IMR-90 (cell line): ENCODE data around the gene ACYP2. TPM values are rescaled to one million over a fixed set of nuclear protein-coding genes. Genes with fewer than 3 reads are reported as not detected.

Experiments used
- ATAC-seq: fragments of 200-7000 bp; cut with Tn5 transposase; 2 replicates; pipeline ENCODE4 v1.9.1; 2020; ENCODE audit warnings: low read depth, mild to moderate bottlenecking, moderate library complexity
- BruUV-seq: library from RNA; stranded (reverse); fragments of 400-500 nt; replicated peaks from 2 replicates; lab custom pipeline; 2021; lab: Mats Ljungman, UMichigan
- CTCF ChIA-PET: fragments of 300-600 bp; formaldehyde crosslinking; extraction: SDS; loops from one replicate; lab custom pipeline; 2021; ENCODE audit warnings: antibody characterized with exemption; lab: Yijun Ruan, JAX
- POLR2A ChIA-PET: fragments of 300-600 bp; sonication (Branson Sonifier 250); formaldehyde crosslinking; loops from one replicate; lab custom pipeline; 2022; ENCODE audit warnings: antibody characterized with exemption; ENCODE audit not compliant: unreplicated experiment; lab: Charles Lee
- DNase-seq: peaks from one replicate; pipeline ENCODE4 v3.0.0; 2013
- H2AFZ ChIP-seq: replicated peaks from 2 replicates; pipeline ENCODE3; 2013; ENCODE audit warnings: low read length, mild to moderate bottlenecking; ENCODE audit not compliant: poor library complexity
- H2AK5ac ChIP-seq: 2 replicates; pipeline ENCODE4 v1.6.1; 2013; ENCODE audit warnings: low read depth, low read length, inconsistent platforms
- H2AK9ac ChIP-seq: replicated peaks from 2 replicates; pipeline ENCODE3; 2013; ENCODE audit warnings: mild to moderate bottlenecking, low read depth, low read length, moderate library complexity; ENCODE audit not compliant: poor library complexity
- H2BK120ac ChIP-seq: 2 replicates; pipeline ENCODE4 v1.6.1; 2013; ENCODE audit warnings: low read depth, low read length, inconsistent platforms
- H2BK15ac ChIP-seq: 3 replicates; pipeline ENCODE4 v1.6.1; 2013; ENCODE audit warnings: low read depth, low read length, inconsistent platforms
- H2BK20ac ChIP-seq: 2 replicates; pipeline ENCODE4 v1.6.1; 2013; ENCODE audit warnings: low read depth, mild to moderate bottlenecking, inconsistent platforms, low read length, moderate library complexity
- H2BK5ac ChIP-seq: 2 replicates; pipeline ENCODE4 v1.6.1; 2013; ENCODE audit warnings: mild to moderate bottlenecking, low read depth, low read length, inconsistent platforms; ENCODE audit not compliant: poor library complexity, severe bottlenecking
- H3K14ac ChIP-seq: replicated peaks from 2 replicates; pipeline ENCODE4 v1.6.1; 2013; ENCODE audit warnings: low read depth, low read length, inconsistent platforms
- H3K18ac ChIP-seq: 2 replicates; pipeline ENCODE4 v1.6.1; 2013; ENCODE audit warnings: low read depth, low read length, control low read depth
- H3K23ac ChIP-seq: 2 replicates; pipeline ENCODE4 v1.6.1; 2013; ENCODE audit warnings: low read depth, low read length, inconsistent platforms
- H3K27ac ChIP-seq: 2 replicates; pipeline ENCODE4 v1.5.1; 2013; ENCODE audit warnings: mild to moderate bottlenecking, control low read depth, low read length; ENCODE audit not compliant: insufficient read depth
- H3K27me3 ChIP-seq: 2 replicates; pipeline ENCODE4 v1.6.1; 2013; ENCODE audit warnings: low read length; ENCODE audit not compliant: control insufficient read depth, insufficient read depth
- H3K36me3 ChIP-seq: 2 replicates; pipeline ENCODE4 v1.6.1; 2013; ENCODE audit warnings: low read length, mixed read lengths; ENCODE audit not compliant: control insufficient read depth, insufficient read depth
- H3K4ac ChIP-seq: 2 replicates; pipeline ENCODE4 v1.6.1; 2013; ENCODE audit warnings: low read depth, low read length, inconsistent platforms
- H3K4me1 ChIP-seq: 2 replicates; pipeline ENCODE4 v1.6.1; 2013; ENCODE audit warnings: low read length, mixed read lengths; ENCODE audit not compliant: control insufficient read depth, insufficient read depth
- H3K4me2 ChIP-seq: 2 replicates; pipeline ENCODE4 v1.6.1; 2013; ENCODE audit warnings: low read depth, mild to moderate bottlenecking, control low read depth, low read length, moderate library complexity
- H3K4me3 ChIP-seq: 2 replicates; pipeline ENCODE4 v1.5.1; 2013; ENCODE audit warnings: low read depth, mild to moderate bottlenecking, control low read depth, low read length, moderate library complexity; ENCODE audit not compliant: insufficient read depth
- H3K56ac ChIP-seq: 2 replicates; pipeline ENCODE4 v1.6.1; 2013; ENCODE audit warnings: low read length, inconsistent platforms; ENCODE audit not compliant: insufficient read depth; ENCODE audit errors: extremely low read depth
- H3K79me1 ChIP-seq, 2 experiments: 2 replicates each; pipeline ENCODE4 v1.6.1; 2013; ENCODE audit warnings: low read length in 2 of 2, inconsistent platforms in 1 of 2, low read depth in 1 of 2
- H3K9ac ChIP-seq: 2 replicates; pipeline ENCODE4 v1.6.1; 2013; ENCODE audit warnings: low read depth, low read length, control low read depth
- H3K9me1 ChIP-seq: 2 replicates; pipeline ENCODE4 v1.6.1; 2013; ENCODE audit warnings: low read length, inconsistent platforms; ENCODE audit not compliant: insufficient read depth
- H3K9me3 ChIP-seq: 2 replicates; pipeline ENCODE4 v1.6.1; 2013; ENCODE audit warnings: low read length; ENCODE audit not compliant: control insufficient read depth, insufficient read depth
- H4K20me1 ChIP-seq: 2 replicates; pipeline ENCODE4 v1.6.1; 2013; ENCODE audit warnings: low read length, inconsistent platforms; ENCODE audit not compliant: insufficient read depth
- H4K5ac ChIP-seq: 2 replicates; pipeline ENCODE4 v1.6.1; 2013; ENCODE audit warnings: mild to moderate bottlenecking, low read depth, low read length, control low read depth
- H4K8ac ChIP-seq, 2 experiments: 2 replicates each; pipeline ENCODE4 v1.6.1; 2013; ENCODE audit warnings: low read depth in 2 of 2, low read length in 2 of 2, control low read depth in 1 of 2, inconsistent platforms in 1 of 2
- H4K91ac ChIP-seq: 2 replicates; pipeline ENCODE4 v1.6.1; 2013; ENCODE audit warnings: low read depth, low read length, inconsistent platforms; ENCODE audit not compliant: insufficient read depth
- BHLHE40 ChIP-seq: fragments of 150-350 bp; IDR thresholded peaks from 2 replicates; pipeline ENCODE4 v1.6.1; 2016; ENCODE audit warnings: mild to moderate bottlenecking, low read depth, low read length
- CEBPB ChIP-seq: IDR thresholded peaks from 2 replicates; pipeline ENCODE4 v1.6.1; 2012; ENCODE audit warnings: low read depth, low read length, improper control_type of control experiment
- MAFK ChIP-seq: IDR thresholded peaks from 2 replicates; pipeline ENCODE4 v1.6.1; 2012; ENCODE audit warnings: low read depth, low read length, improper control_type of control experiment
- MAZ ChIP-seq: IDR thresholded peaks from 2 replicates; pipeline ENCODE4 v1.6.1; 2012; ENCODE audit warnings: low read depth, mild to moderate bottlenecking, low read length, improper control_type of control experiment, moderate library complexity, borderline replicate concordance
- MXI1 ChIP-seq: IDR thresholded peaks from 2 replicates; pipeline ENCODE4 v1.6.1; 2012; ENCODE audit warnings: low read depth, mild to moderate bottlenecking, low read length, moderate library complexity, borderline replicate concordance
- POLR2A ChIP-seq: IDR thresholded peaks from 2 replicates; pipeline ENCODE4 v1.6.1; 2012; ENCODE audit warnings: mild to moderate bottlenecking, low read depth, low read length
- RAD21 ChIP-seq: IDR thresholded peaks from 2 replicates; pipeline ENCODE4 v1.6.1; 2012; ENCODE audit warnings: low read length, improper control_type of control experiment
- RCOR1 ChIP-seq: IDR thresholded peaks from 2 replicates; pipeline ENCODE4 v1.6.1; 2012; ENCODE audit warnings: mild to moderate bottlenecking, low read length, improper control_type of control experiment; ENCODE audit not compliant: insufficient replicate concordance
- RFX5 ChIP-seq: IDR thresholded peaks from 2 replicates; pipeline ENCODE4 v1.8.0; 2012; ENCODE audit warnings: low read depth, mild to moderate bottlenecking, low read length, moderate library complexity
- SMC3 ChIP-seq: fragments of 150-350 bp; IDR thresholded peaks from 2 replicates; pipeline ENCODE4 v1.6.1; 2016; ENCODE audit warnings: low read depth, mild to moderate bottlenecking, antibody characterized with exemption, low read length, moderate library complexity
- WGBS, 2 experiments: methylation state at CpG; one replicate each; pipeline versions ENCODE4 v1.1.5 to v1.1.7; 2013; ENCODE audit warnings: missing lambda C conversion rate in 2 of 2; ENCODE audit not compliant: insufficient read length in 1 of 2; ENCODE audit errors: extremely low coverage in 2 of 2; 5-methylcytosine and 5-hydroxymethylcytosine counted together
- dilution Hi-C: fragments of 300-500 bp; cut with HindIII; formaldehyde crosslinking; loops from one replicate; pipeline ENCODE4 v1.14.3; 2018; ENCODE audit warnings: low sequenced_read_pairs; ENCODE audit not compliant: unreplicated experiment
- in situ Hi-C: fragments of 300-500 bp; cut with MboI; formaldehyde crosslinking; loops from 3 replicates; pipeline ENCODE4 v1.14.3; 2019; ENCODE audit warnings: low sequenced_read_pairs, inconsistent platforms, mixed read lengths
- intact Hi-C: fragments of 100-400 bp; cut with micrococcal nuclease; formaldehyde crosslinking; loops from 2 replicates; pipeline ENCODE4 v1.10.0; 2022
- polyA plus RNA-seq, 3 experiments: library from polyadenylated mRNA; depleted of rRNA; stranded (reverse); fragments of >200 nt; gene quantifications; 2 replicates each; pipeline ENCODE4 v1.2.3, GENCODE V29; 2012; ENCODE audit warnings: low replicate concordance in 1 of 3
- total RNA-seq: library from RNA; depleted of rRNA; stranded (reverse); fragments of >200 nt; gene quantifications from 2 replicates; pipeline ENCODE4 v1.2.3, GENCODE V29; 2012
- TF ChIP-seq, protein P1 (sequence below): fragments of 150-350 bp; IDR thresholded peaks from 2 replicates; pipeline ENCODE4 v1.6.1; 2017; ENCODE audit warnings: mild to moderate bottlenecking, antibody characterized with exemption, low read length, low read depth
- TF ChIP-seq, protein P2 (sequence below): fragments of 150-350 bp; IDR thresholded peaks from 2 replicates; pipeline ENCODE4 v1.6.1; 2016; ENCODE audit warnings: low read depth, mild to moderate bottlenecking, low read length, moderate library complexity, borderline replicate concordance
- TF ChIP-seq, protein P3 (sequence below): conservative IDR thresholded peaks from 2 replicates; pipeline ENCODE4 v1.5.1; 2012; ENCODE audit warnings: mild to moderate bottlenecking, low read depth, low read length, improper control_type of control experiment

Gene ACYP2
- total and polyA plus RNA-seq, 2 of the 4 experiments (the other 2 are of a cell fraction) = 3.9 to 7.4 TPM

DNA sequence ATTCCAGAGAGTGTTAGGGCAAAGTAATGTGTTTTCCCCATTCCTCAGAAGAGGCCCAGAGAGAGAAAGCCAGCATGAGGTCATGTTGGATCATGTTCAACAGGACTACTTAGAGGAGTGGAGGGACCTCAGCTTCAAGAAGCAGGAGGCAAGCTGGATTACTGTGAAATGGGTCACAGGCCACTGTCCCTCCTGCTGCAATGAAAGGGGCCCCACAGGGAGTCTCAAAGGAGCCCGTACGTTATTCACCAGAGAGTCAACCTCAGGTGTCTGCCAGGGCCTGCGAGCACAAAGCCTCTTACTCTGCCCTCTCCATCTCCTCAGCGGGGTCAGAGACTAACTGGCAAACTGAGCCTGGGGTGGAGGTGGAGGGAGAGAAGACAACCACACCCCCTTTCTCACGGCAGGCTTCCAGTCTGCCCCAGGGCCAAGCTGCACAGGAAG is 27.2 kb upstream of the ACYP2 start:
- Histone ChIP-seq H2BK120ac (no peak overlapping the region), H2BK5ac (no peak overlapping the region), H2BK15ac (no peak overlapping the region), H3K9ac (no peak overlapping the region), H3K9me1 (no peaks in the 10 kb centered on the region), H2AK9ac (no peak overlapping the region), H3K27ac (no peak overlapping the region), H3K4me3 (no peak overlapping the region), H4K8ac (0 out of 4 replicates have a peak overlapping the region, but pooled peaks of 1 of the 2 experiments have one; percentile 17), H3K9me3 (no peaks in the 10 kb centered on the region), H2BK20ac (no peak overlapping the region), H3K4ac (no peak overlapping the region), H3K56ac (no peak overlapping the region), H3K23ac (no peak overlapping the region), H4K5ac (no peak overlapping the region; the same call in 1 of the 2 replicates), H3K14ac (no peak overlapping the region), H3K79me1 (no peaks in the 10 kb centered on the region), H2AK5ac (no peak overlapping the region), H3K27me3 (no peaks in the 10 kb centered on the region; the same call in 1 of the 2 replicates), H4K20me1 (no peaks in the 10 kb centered on the region), H3K18ac (no peak overlapping the region), H2AFZ (peak overlapping the region; percentile 4), H3K4me1 (peaks cover 1% of the 10 kb centered on the region), H3K36me3 (no peaks in the 10 kb centered on the region), H4K91ac (no peak overlapping the region), H3K4me2 (no peak overlapping the region)
- TF ChIP-seq POLR2A (no peak), MXI1 (no peak), MAFK (no peak), MAZ (no peak), RAD21 (no peak), SMC3 (no peak), CEBPB (no peak), RFX5 (no peak), BHLHE40 (no peak), RCOR1 (no peak)
- TF ChIP-seq, protein P1, sequence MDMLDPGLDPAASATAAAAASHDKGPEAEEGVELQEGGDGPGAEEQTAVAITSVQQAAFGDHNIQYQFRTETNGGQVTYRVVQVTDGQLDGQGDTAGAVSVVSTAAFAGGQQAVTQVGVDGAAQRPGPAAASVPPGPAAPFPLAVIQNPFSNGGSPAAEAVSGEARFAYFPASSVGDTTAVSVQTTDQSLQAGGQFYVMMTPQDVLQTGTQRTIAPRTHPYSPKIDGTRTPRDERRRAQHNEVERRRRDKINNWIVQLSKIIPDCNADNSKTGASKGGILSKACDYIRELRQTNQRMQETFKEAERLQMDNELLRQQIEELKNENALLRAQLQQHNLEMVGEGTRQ = no peak
- TF ChIP-seq, protein P2, sequence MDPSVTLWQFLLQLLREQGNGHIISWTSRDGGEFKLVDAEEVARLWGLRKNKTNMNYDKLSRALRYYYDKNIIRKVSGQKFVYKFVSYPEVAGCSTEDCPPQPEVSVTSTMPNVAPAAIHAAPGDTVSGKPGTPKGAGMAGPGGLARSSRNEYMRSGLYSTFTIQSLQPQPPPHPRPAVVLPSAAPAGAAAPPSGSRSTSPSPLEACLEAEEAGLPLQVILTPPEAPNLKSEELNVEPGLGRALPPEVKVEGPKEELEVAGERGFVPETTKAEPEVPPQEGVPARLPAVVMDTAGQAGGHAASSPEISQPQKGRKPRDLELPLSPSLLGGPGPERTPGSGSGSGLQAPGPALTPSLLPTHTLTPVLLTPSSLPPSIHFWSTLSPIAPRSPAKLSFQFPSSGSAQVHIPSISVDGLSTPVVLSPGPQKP = no peak
- TF ChIP-seq, protein P3, sequence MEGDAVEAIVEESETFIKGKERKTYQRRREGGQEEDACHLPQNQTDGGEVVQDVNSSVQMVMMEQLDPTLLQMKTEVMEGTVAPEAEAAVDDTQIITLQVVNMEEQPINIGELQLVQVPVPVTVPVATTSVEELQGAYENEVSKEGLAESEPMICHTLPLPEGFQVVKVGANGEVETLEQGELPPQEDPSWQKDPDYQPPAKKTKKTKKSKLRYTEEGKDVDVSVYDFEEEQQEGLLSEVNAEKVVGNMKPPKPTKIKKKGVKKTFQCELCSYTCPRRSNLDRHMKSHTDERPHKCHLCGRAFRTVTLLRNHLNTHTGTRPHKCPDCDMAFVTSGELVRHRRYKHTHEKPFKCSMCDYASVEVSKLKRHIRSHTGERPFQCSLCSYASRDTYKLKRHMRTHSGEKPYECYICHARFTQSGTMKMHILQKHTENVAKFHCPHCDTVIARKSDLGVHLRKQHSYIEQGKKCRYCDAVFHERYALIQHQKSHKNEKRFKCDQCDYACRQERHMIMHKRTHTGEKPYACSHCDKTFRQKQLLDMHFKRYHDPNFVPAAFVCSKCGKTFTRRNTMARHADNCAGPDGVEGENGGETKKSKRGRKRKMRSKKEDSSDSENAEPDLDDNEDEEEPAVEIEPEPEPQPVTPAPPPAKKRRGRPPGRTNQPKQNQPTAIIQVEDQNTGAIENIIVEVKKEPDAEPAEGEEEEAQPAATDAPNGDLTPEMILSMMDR = no peak
- DNase-seq (peak; percentile 57), ATAC-seq (peak; percentile 74)
- ChIA-PET POLR2A (no interaction called here), CTCF (no interaction called here)
- in situ Hi-C loops = no loop called here
- dilution Hi-C loops = no loop called here
- intact Hi-C loops = no loop called here
- no CpG with 5 or more reads among the region's 5 CpGs for WGBS, 2 experiments
- no TSS peak for BruUV-seq
